Fibroblast of pulmonary artery (primary cell): Measurements from ENCODE around the gene BABAM1.
A peak's percentile ranks its signal among the peaks of the same experiment; 100 is the strongest.

Experiments used
- DNase-seq: peaks from one replicate; pipeline ENCODE4 v3.0.0-alpha.2; 2010; ENCODE audit warnings: low read depth
- H3K4me3 ChIP-seq: replicated peaks from 2 replicates; pipeline ENCODE4 v1.5.1; 2011; ENCODE audit warnings: low read depth, mild to moderate bottlenecking, control low read depth, low read length, moderate library complexity
- TF ChIP-seq, protein P1 (sequence below): IDR thresholded peaks from 2 replicates; pipeline ENCODE4 v1.5.1; 2011; ENCODE audit warnings: mild to moderate bottlenecking, control low read depth, low read length, inconsistent platforms; ENCODE audit errors: missing control alignments

BABAM1 gene

DNA sequence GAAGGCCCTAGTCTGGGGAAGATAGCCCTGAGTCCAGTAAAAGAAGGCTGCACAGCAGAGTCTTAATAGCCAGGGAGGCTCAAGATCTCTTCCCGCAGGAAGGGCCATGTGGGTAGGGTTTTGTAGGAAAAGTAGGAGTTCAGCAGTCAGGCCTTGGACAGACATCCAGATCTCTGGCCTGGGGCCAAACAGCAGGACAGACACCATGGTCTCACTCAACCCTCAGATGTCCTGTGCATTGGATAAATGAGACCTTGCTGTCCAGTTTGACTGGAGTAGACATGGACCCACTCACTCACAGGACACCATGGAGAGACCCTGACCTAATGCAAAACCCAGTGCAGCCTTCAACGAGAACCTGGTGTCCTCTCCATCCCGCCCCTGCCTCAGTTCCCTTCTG is 37.4 kb upstream of the BABAM1 start:
- TF ChIP-seq, protein P1, sequence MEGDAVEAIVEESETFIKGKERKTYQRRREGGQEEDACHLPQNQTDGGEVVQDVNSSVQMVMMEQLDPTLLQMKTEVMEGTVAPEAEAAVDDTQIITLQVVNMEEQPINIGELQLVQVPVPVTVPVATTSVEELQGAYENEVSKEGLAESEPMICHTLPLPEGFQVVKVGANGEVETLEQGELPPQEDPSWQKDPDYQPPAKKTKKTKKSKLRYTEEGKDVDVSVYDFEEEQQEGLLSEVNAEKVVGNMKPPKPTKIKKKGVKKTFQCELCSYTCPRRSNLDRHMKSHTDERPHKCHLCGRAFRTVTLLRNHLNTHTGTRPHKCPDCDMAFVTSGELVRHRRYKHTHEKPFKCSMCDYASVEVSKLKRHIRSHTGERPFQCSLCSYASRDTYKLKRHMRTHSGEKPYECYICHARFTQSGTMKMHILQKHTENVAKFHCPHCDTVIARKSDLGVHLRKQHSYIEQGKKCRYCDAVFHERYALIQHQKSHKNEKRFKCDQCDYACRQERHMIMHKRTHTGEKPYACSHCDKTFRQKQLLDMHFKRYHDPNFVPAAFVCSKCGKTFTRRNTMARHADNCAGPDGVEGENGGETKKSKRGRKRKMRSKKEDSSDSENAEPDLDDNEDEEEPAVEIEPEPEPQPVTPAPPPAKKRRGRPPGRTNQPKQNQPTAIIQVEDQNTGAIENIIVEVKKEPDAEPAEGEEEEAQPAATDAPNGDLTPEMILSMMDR = no peak
- no peak for DNase-seq
- no peak overlapping the region for H3K4me3 ChIP-seq

DNA sequence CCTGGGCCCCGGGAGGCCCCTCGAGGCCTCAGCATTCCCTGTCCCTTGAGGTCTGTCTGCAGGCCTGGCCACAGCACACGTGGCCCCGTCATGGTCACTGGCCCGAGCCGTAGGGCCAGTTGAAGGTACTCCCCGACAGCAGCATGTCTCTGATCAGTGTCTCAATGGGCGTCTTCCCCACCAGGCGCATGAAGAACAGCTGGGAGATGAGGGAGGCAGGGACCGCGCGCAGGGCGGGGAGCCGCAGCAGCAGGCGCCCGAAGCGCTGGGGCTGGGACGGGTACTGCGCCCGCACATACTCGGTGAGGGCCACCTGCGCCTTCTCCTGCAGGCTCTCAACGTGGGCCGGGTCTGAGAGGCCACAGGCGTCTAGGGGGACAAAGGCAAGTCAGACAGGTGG is 35.0 kb upstream of the BABAM1 start:
- TF ChIP-seq, protein P1 = no peak
- H3K4me3 ChIP-seq = no peak overlapping the region
- DNase-seq = no peak

DNA sequence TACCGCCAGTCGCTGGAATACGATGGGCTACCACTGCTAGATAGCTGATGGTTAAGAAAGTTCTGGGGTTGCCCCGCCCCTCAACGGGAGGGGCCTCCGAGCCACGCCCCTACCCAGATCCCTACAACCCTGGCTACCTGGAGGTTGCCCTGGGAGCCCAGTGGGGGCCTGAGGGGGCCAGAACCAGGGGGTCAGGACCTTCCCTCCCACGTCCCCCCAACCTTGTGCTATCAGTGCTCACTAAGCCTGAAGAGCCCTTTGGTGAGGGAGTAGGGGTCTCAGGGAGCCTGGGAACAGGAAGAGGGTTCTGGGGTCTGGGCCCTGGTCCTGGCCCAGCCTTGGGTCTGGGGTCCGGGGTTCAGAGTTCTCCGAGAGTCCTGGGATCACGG is 32.3 kb upstream of the BABAM1 start:
- H3K4me3 ChIP-seq = peak overlapping the region; percentile 57
- peak; percentile 45 for DNase-seq
- TF ChIP-seq, protein P1 = no peak

DNA sequence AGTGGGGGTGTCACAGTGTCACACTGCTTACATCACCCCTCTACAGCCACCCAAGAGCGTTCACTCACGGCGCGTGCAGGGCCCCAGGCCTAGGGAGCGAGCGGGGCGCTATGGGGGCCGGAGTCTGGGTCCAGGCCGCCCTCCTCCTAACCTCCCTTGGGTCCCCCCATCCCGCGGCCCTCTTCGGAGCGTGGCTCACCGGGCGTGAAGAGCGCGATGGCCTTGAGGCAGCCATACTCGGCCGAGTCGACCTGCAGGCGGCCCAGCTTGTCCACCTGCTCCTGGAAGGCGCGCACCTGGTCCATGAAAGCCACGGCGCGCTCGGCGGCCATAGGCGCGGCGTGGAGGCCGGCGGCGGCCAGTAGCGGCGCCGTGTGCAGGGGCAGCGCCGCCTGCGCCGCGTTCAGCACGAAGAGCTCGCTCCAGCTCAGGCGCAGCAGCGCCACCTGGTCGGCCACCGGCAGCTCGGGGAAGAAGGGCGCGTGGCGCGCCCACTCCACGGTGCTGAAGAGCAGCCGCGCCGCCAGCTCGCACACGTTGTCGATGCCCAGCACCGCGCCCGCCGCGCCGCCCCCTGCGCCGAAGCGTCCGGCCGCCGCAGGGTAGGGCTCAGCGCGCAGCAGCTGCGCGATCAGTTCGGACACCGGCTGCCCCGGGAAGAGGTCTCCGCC is 31.8 kb upstream of the BABAM1 start:
- H3K4me3 ChIP-seq = peak overlapping the region; percentile 57
- TF ChIP-seq, protein P1 = peak; percentile 26
- DNase-seq = peak; percentile 76

DNA sequence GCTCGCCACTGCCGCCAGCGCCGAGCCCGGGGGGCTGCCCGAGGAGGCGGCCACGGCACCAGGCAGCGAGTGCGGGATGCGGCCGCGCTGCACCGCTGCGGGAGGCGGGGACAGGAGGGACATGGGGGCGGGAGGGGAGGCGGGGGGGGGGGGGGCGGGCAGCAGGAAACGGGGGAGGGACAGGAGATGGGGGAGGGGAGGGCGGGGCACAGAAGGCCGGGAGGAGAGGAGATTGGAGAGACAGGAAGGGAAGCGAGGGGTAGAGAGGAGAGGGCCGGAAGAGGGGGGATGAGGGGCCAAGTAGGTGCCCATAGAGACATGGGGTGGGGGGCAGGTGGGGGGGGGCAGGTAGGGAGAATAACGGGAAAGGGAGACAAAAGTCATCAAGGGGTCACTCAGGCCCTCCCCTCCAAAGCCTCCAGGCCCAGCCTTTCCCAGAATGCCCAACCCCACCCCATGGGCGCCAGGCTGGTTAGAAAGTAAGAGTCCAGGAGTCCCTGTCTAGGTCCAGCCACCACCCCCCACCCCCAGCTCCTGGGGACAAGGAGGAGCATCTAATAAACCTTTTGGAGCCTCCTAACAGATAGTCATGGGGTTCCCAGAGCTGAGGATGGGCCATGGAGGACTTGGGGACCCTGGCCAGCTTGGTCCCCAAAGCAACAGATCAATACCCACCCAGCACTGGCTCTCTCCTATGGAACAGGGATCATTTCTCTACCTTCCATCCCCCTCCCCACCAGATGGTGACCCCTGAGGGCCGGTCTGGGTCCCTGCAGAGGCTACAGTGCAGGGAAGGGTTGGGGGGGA is 31.1 kb upstream of the BABAM1 start:
- TF ChIP-seq, protein P1 = no peak
- peak; percentile 33 for DNase-seq
- peak overlapping the region; percentile 57 for H3K4me3 ChIP-seq

DNA sequence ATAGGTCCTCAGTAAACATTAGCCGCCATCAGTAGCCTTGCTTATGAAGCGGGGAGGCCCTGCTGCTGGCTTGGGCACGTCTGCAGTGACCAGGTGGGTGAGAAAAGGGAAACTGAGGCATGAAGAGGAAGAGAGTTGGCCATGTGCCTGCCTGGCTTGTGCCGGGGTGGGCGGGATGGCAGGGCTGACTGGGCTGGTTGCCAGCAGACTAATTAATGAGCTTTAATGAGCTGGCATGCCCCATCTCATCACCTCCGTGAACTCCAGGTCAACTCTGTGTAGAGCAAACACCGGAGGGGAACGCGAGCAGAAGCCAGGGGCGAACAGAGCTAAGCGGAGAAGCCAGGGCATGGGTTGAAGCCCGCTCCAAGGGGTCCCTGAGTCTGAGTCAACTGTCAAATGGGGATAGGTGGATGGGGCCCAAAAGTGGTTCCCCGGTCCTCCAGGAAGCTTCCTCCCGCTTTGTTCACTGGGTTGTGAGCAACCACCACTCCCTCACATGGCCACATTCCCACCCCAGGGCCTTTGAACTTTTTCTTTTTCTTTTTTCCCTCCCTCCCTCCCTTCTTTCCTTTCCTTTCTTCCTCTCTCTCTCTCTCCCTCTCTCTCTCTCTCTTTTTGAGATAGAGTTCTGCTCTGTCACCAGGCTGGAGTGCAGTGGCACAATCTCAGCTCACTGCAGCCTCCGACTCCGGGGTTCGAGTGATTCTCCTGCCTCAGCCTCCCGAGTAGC is 30.3 kb upstream of the BABAM1 start:
- no peak overlapping the region for H3K4me3 ChIP-seq
- no peak for DNase-seq
- TF ChIP-seq, protein P1 = no peak
